OCI-LY1 (cell line): Measurements from ENCODE around the gene ENDOD1.

Source experiments
- CTCF ChIP-seq: fragments of 200-600 bp; sonication (generic), shearing (Covaris generic); IDR thresholded peaks from 2 replicates; pipeline ENCODE4 v1.5.1; 2017; ENCODE audit warnings: mild to moderate bottlenecking, antibody characterized with exemption, low read length, moderate library complexity, mixed read lengths
- EZH2 ChIP-seq: fragments of 200-600 bp; sonication (generic), shearing (Covaris generic); IDR thresholded peaks from 2 replicates; pipeline ENCODE4 v1.8.0; 2017; ENCODE audit warnings: borderline replicate concordance, mixed run types, mild to moderate bottlenecking, antibody characterized with exemption, low read length, moderate library complexity, mixed read lengths

- no peak for TF ChIP-seq CTCF
- no peak for TF ChIP-seq EZH2
These were observed 54.9 kb downstream of the ENDOD1 start for GRCh38 chr11:95144313-95145235.
